ENCODE measurements around the gene BNIP3. TPM values are rescaled to one million over a fixed set of nuclear protein-coding genes. Genes with fewer than 3 reads are reported as not detected.

BNIP3 gene
- 61.9 TPM for polyA plus RNA-seq (2012; ENCODE audit: insufficient read length, low read depth)

DNA sequence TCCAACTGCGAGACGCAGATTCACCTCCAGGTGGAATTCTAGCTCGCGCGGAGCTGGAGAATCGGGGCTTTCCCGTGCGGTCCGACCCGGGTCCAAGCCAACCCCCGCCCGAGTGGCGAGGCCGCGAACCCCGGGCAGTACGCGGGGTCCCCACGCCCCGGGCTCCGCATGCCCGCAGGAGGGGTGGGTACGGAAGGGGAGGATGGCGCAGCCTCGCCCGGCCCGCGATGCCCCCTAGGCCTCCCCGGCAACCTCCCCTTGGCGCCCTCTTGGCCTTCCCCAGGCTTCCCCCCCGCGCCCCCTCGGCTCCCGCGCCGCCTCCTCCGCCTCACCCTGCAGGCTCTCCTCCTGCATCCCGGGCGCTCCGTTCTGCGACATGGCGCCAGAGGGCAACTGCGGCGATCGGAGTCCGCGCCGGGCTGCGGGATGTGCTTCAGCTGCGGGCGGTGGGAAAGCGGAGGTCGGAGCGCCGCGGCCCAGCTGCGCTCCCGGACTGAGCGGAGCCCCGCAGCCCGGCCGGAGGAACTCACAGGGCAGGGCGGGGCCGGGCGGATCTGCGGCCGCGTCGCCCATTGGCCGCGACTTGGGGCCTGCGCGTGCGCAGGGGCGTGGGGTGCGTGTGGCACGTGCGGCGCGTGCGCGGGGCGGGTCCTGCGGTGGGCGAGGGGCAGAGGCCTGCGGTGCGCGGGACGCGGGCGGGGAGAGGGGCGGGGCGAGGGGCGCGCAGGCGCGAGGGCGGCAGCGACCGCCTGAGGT is at the start of gene BNIP3:
BNIP3 (minus strand) TSS at position 495 of the 756 bp plus-strand sequence; CDS start at position 378, 117 bp downstream.
- TF ChIP-seq SIN3A (IDR thresholded peaks at IDR 0.05; ENCODE audit: borderline replicate concordance, insufficient read depth, low read length) = no peak
- peak; percentile 84 for TF ChIP-seq POLR2AphosphoS5 (IDR thresholded peaks at IDR 0.05; ENCODE audit: low read depth, low read length)
- TF ChIP-seq TAF1 (IDR thresholded peaks at IDR 0.05; ENCODE audit: borderline replicate concordance, insufficient read depth, low read length) = no peak; the same call in 1 of the 2 replicates
- TF ChIP-seq, protein P1, sequence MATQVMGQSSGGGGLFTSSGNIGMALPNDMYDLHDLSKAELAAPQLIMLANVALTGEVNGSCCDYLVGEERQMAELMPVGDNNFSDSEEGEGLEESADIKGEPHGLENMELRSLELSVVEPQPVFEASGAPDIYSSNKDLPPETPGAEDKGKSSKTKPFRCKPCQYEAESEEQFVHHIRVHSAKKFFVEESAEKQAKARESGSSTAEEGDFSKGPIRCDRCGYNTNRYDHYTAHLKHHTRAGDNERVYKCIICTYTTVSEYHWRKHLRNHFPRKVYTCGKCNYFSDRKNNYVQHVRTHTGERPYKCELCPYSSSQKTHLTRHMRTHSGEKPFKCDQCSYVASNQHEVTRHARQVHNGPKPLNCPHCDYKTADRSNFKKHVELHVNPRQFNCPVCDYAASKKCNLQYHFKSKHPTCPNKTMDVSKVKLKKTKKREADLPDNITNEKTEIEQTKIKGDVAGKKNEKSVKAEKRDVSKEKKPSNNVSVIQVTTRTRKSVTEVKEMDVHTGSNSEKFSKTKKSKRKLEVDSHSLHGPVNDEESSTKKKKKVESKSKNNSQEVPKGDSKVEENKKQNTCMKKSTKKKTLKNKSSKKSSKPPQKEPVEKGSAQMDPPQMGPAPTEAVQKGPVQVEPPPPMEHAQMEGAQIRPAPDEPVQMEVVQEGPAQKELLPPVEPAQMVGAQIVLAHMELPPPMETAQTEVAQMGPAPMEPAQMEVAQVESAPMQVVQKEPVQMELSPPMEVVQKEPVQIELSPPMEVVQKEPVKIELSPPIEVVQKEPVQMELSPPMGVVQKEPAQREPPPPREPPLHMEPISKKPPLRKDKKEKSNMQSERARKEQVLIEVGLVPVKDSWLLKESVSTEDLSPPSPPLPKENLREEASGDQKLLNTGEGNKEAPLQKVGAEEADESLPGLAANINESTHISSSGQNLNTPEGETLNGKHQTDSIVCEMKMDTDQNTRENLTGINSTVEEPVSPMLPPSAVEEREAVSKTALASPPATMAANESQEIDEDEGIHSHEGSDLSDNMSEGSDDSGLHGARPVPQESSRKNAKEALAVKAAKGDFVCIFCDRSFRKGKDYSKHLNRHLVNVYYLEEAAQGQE (IDR thresholded peaks at IDR 0.05; ENCODE audit: insufficient read depth in 1 of 2, low read depth in 2 of 2, low read length in 2 of 2) = no peak
- TF ChIP-seq FOXP2 (optimal IDR thresholded peaks at IDR 0.05; ENCODE audit: borderline replicate concordance, extremely low read depth, extremely low read length, insufficient read depth) = peak; percentile 72

DNA sequence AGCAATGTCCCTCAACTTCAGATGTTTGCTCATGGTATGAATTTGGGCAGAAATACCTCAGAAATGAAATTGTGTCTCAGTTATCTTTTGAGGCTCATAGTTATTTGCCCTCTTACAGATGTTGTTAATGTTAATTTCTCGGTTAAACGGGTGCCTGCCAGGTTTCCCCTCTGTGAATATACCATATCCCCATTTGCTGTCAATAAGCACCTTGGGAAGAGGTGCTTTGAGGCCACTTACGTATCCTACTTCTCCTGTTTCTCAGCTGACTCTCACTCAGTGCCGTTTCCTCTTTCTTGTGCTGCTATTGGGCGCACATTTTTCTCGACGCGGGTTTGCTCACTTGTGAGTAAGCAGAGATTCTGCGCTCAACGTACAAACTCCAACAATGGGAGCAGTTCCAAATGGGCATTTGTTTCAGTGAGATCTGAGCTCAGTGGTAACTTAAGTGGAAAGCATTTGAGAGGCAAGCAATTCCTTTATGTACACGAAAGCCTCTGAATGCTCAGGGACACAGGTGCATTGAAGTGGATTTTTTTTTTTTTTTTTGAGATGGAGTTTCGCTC is 49.3 kb upstream of the BNIP3 start:
- TF ChIP-seq SIN3A (IDR thresholded peaks at IDR 0.05; ENCODE audit: borderline replicate concordance, insufficient read depth, low read length) = no peak
- no peak for TF ChIP-seq FOXP2 (optimal IDR thresholded peaks at IDR 0.05; ENCODE audit: borderline replicate concordance, extremely low read depth, extremely low read length, insufficient read depth)
- TF ChIP-seq, protein P1 (IDR thresholded peaks at IDR 0.05; ENCODE audit: insufficient read depth in 1 of 2, low read depth in 2 of 2, low read length in 2 of 2) = no peak
- TF ChIP-seq TAF1 (IDR thresholded peaks at IDR 0.05; ENCODE audit: borderline replicate concordance, insufficient read depth, low read length) = no peak

DNA sequence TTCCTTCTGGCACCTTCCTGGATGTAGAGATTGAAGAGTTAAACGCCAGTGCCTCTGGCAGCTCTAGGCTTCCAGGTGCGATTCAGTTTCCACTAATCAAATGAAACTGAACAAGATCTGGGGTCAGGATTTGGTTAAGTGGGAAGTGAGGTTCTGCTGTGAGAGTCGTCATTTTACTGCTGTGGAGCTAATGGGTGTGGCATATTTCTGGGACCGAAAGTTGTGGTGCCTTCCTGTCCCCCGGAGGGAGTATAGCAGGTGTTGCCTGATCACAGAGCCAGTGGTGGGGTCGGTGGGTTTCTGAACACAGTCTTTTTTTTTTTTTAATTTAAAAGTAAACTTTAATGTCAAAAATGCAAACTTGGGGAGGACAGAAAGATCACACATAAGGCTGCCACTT is 47.0 kb upstream of the BNIP3 start:
- no peak for TF ChIP-seq FOXP2 (optimal IDR thresholded peaks at IDR 0.05; ENCODE audit: borderline replicate concordance, extremely low read depth, extremely low read length, insufficient read depth)
- TF ChIP-seq SIN3A (IDR thresholded peaks at IDR 0.05; ENCODE audit: borderline replicate concordance, insufficient read depth, low read length) = no peak
- no peak for TF ChIP-seq TAF1 (IDR thresholded peaks at IDR 0.05; ENCODE audit: borderline replicate concordance, insufficient read depth, low read length)
- TF ChIP-seq POLR2AphosphoS5 (IDR thresholded peaks at IDR 0.05; ENCODE audit: low read depth, low read length) = no peak
- TF ChIP-seq, protein P1 (IDR thresholded peaks at IDR 0.05; ENCODE audit: insufficient read depth in 1 of 2, low read depth in 2 of 2, low read length in 2 of 2) = no peak

DNA sequence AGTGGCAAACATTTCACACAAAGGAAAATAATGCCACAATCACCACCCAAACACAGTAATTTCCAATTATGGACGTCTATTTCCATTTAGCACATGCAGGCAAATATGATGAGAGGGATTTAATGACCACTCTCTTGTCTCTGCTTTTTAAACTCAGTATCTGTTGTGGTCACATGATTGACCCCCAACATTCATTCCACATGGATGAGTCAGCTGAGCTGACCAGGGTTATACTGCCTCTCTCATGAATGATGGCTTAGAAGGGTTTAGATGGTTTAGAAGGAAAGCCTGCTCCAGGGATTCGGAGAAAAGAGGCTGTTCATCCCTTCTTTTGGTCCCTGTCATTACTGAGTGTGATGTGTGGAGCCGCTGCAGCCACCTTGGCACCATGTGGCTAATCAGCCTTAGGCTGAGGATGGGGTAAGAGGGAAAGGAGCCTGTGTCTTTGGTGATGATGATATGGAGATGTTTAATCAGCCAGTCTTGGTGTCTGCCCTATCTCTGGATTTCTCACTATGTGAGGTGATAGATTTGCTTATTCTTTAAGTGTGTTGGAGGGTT is 45.8 kb upstream of the BNIP3 start:
- TF ChIP-seq, protein P1 (IDR thresholded peaks at IDR 0.05; ENCODE audit: insufficient read depth in 1 of 2, low read depth in 2 of 2, low read length in 2 of 2) = no peak
- TF ChIP-seq TAF1 (IDR thresholded peaks at IDR 0.05; ENCODE audit: borderline replicate concordance, insufficient read depth, low read length) = no peak
- no peak for TF ChIP-seq POLR2AphosphoS5 (IDR thresholded peaks at IDR 0.05; ENCODE audit: low read depth, low read length)
- TF ChIP-seq SIN3A (IDR thresholded peaks at IDR 0.05; ENCODE audit: borderline replicate concordance, insufficient read depth, low read length) = no peak
- no peak for TF ChIP-seq FOXP2 (optimal IDR thresholded peaks at IDR 0.05; ENCODE audit: borderline replicate concordance, extremely low read depth, extremely low read length, insufficient read depth)

All from PFSK-1 (cell line).